H1 (cell line): ENCODE measurements around the gene SSTR3. TPM values are rescaled to one million over a fixed set of nuclear protein-coding genes. Genes with fewer than 3 reads are reported as not detected.

Source experiments
- CTCF ChIA-PET: fragments of 300-600 bp; sonication (Branson Sonifier 250); formaldehyde crosslinking; loops from one replicate; lab custom pipeline; 2021; ENCODE audit not compliant: partially characterized antibody; lab: Charles Lee
- POLR2A ChIA-PET: fragments of 300-600 bp; sonication (Branson Sonifier 250); formaldehyde crosslinking; loops from one replicate; lab custom pipeline; 2021; ENCODE audit warnings: inconsistent platforms; ENCODE audit not compliant: partially characterized antibody; lab: Charles Lee
- DNase-seq, 2 experiments: peaks; one replicate each; pipeline versions ENCODE4 v3.0.0 to v3.0.0-alpha.2; 2010 to 2022; ENCODE audit warnings: low spot score in 2 of 2, low read depth in 1 of 2, mixed read lengths in 1 of 2
- FAIRE-seq: peaks from 2 replicates; lab custom pipeline; 2011; peaks lifted over from hg19 to GRCh38; lab: Jason Lieb, UNC
- H2AFZ ChIP-seq: 2 replicates; pipeline ENCODE4 v1.8.1; 2012; ENCODE audit warnings: low read length, inconsistent platforms
- H2AK5ac ChIP-seq: 2 replicates; pipeline ENCODE4 v1.6.1; 2013; ENCODE audit warnings: low read depth, low read length
- H2BK120ac ChIP-seq: replicated peaks from 2 replicates; pipeline ENCODE3; 2013; ENCODE audit warnings: low read depth, low read length, inconsistent platforms
- H2BK12ac ChIP-seq: 2 replicates; pipeline ENCODE4 v1.6.1; 2013; ENCODE audit warnings: low read depth, low read length
- H2BK15ac ChIP-seq: 2 replicates; pipeline ENCODE4 v1.6.1; 2013; ENCODE audit warnings: low read length
- H2BK20ac ChIP-seq: 2 replicates; pipeline ENCODE4 v1.6.1; 2013; ENCODE audit warnings: low read length
- H2BK5ac ChIP-seq: 2 replicates; pipeline ENCODE4 v1.6.1; 2013; ENCODE audit warnings: low read depth, low read length
- H3K14ac ChIP-seq: 2 replicates; pipeline ENCODE4 v1.6.1; 2013; ENCODE audit warnings: inconsistent platforms; ENCODE audit not compliant: insufficient read length
- H3K18ac ChIP-seq: 2 replicates; pipeline ENCODE4 v1.6.1; 2013; ENCODE audit warnings: low read length; ENCODE audit errors: extremely low read depth
- H3K23ac ChIP-seq: 2 replicates; pipeline ENCODE4 v1.6.1; 2013; ENCODE audit warnings: inconsistent platforms; ENCODE audit not compliant: insufficient read length
- H3K23me2 ChIP-seq: 2 replicates; pipeline ENCODE4 v1.6.1; 2013; ENCODE audit warnings: low read depth, low read length
- H3K27ac ChIP-seq: 2 replicates; pipeline ENCODE4 v1.6.1; 2011; ENCODE audit warnings: low read depth, low read length, inconsistent platforms
- H3K27me3 ChIP-seq, 4 experiments: replicated peaks in 1 of 4; 1 replicate in 1 of 4; 2 replicates in 3 of 4; pipeline versions ENCODE4 v1.6.1 to v1.8.1; 2011 to 2013; ENCODE audit warnings: low read length in 3 of 4, mild to moderate bottlenecking in 3 of 4, inconsistent platforms in 2 of 4, mixed read lengths in 2 of 4, moderate library complexity in 1 of 4; ENCODE audit not compliant: control insufficient read depth in 3 of 4, insufficient read depth in 3 of 4; ENCODE audit errors: extremely low read depth in 1 of 4
- H3K36me3 ChIP-seq, 4 experiments: 2 replicates each; pipeline versions ENCODE4 v1.6.1 to v1.8.1; 2011 to 2013; ENCODE audit warnings: mild to moderate bottlenecking in 4 of 4, low read length in 3 of 4, moderate library complexity in 2 of 4, control low read depth in 1 of 4, inconsistent platforms in 1 of 4; ENCODE audit not compliant: insufficient read depth in 4 of 4, control insufficient read depth in 2 of 4
- H3K4ac ChIP-seq: replicated peaks from 2 replicates; pipeline ENCODE3; 2013; ENCODE audit warnings: low read length, low read depth, mixed read lengths, inconsistent platforms; ENCODE audit not compliant: insufficient read length
- H3K4me1 ChIP-seq, 4 experiments: replicated peaks in 1 of 4; 1 replicate in 1 of 4; 2 replicates in 3 of 4; pipeline versions ENCODE4 v1.6.1 to v1.8.1; 2011 to 2013; ENCODE audit warnings: low read length in 3 of 4, inconsistent platforms in 2 of 4, mixed read lengths in 1 of 4; ENCODE audit not compliant: insufficient read depth in 4 of 4, control insufficient read depth in 3 of 4
- H3K4me2 ChIP-seq, 2 experiments: 2 replicates each; pipeline versions ENCODE4 v1.6.1 to v1.8.1; 2011 to 2013; ENCODE audit warnings: low read depth in 2 of 2, low read length in 2 of 2, control low read depth in 1 of 2, inconsistent platforms in 1 of 2, mild to moderate bottlenecking in 1 of 2; ENCODE audit not compliant: insufficient read depth in 1 of 2
- H3K4me3 ChIP-seq, 4 experiments: fragments of 200-600, 300-600 bp in 1 of 4; sonication (generic), shearing (Covaris generic), sonication (Bioruptor Twin) in 1 of 4; 2 replicates each; pipeline versions ENCODE4 v1.5.1 to v1.8.1; 2011 to 2016; ENCODE audit warnings: low read length in 4 of 4, low read depth in 3 of 4, control low read depth in 2 of 4, inconsistent platforms in 2 of 4, mild to moderate bottlenecking in 2 of 4, mixed read lengths in 1 of 4, moderate library complexity in 1 of 4; ENCODE audit not compliant: insufficient read depth in 2 of 4; ENCODE audit errors: extremely low read depth in 1 of 4
- H3K56ac ChIP-seq: replicated peaks from 2 replicates; pipeline ENCODE3; 2013; ENCODE audit warnings: low read depth, mild to moderate bottlenecking, mixed read lengths, low read length, inconsistent platforms; ENCODE audit not compliant: insufficient read length
- H3K79me1 ChIP-seq: 2 replicates; pipeline ENCODE4 v1.6.1; 2013; ENCODE audit warnings: low read depth, low read length, control low read depth
- H3K79me2 ChIP-seq, 2 experiments: 2 replicates each; pipeline versions ENCODE4 v1.6.1 to v1.8.1; 2012 to 2013; ENCODE audit warnings: low read length in 2 of 2, mild to moderate bottlenecking in 2 of 2, inconsistent platforms in 1 of 2; ENCODE audit not compliant: insufficient read depth in 2 of 2, control insufficient read depth in 1 of 2
- H3K9ac ChIP-seq, 4 experiments: replicated peaks in 1 of 4; 1 replicate in 1 of 4; 2 replicates in 3 of 4; pipeline versions ENCODE4 v1.6.1 to v1.8.1; 2011 to 2013; ENCODE audit warnings: low read depth in 3 of 4, low read length in 3 of 4, control low read depth in 2 of 4, mild to moderate bottlenecking in 2 of 4, moderate library complexity in 2 of 4, inconsistent platforms in 1 of 4; ENCODE audit errors: extremely low read depth in 1 of 4
- H3K9me3 ChIP-seq, 2 experiments: 2 replicates each; pipeline versions ENCODE4 v1.6.1 to v1.8.1; 2012 to 2013; ENCODE audit warnings: mild to moderate bottlenecking in 2 of 2, moderate library complexity in 2 of 2, control low read depth in 1 of 2, inconsistent platforms in 1 of 2, low read depth in 1 of 2, low read length in 1 of 2, mixed read lengths in 1 of 2; ENCODE audit not compliant: insufficient read depth in 2 of 2
- H4K20me1 ChIP-seq, 2 experiments: replicated peaks in 1 of 2; 2 replicates each; pipeline versions ENCODE3 to v1.8.1; 2011 to 2013; ENCODE audit warnings: inconsistent platforms in 2 of 2, low read length in 2 of 2, mild to moderate bottlenecking in 1 of 2; ENCODE audit not compliant: insufficient read depth in 2 of 2, control insufficient read depth in 1 of 2
- H4K5ac ChIP-seq: 2 replicates; pipeline ENCODE4 v1.6.1; 2013; ENCODE audit warnings: low read length, low read depth, mixed read lengths, inconsistent platforms; ENCODE audit not compliant: insufficient read length
- H4K8ac ChIP-seq: 2 replicates; pipeline ENCODE4 v1.8.0; 2013; ENCODE audit warnings: mild to moderate bottlenecking, moderate library complexity, low read length, inconsistent platforms; ENCODE audit not compliant: insufficient read depth; ENCODE audit errors: extremely low read depth
- H4K91ac ChIP-seq: replicated peaks from 2 replicates; pipeline ENCODE3; 2013; ENCODE audit warnings: low read length, mixed read lengths, inconsistent platforms; ENCODE audit not compliant: insufficient read length
- CREB1 ChIP-seq: IDR thresholded peaks from 2 replicates; pipeline ENCODE4 v1.6.1; 2012; ENCODE audit warnings: inconsistent platforms
- EP300 ChIP-seq, 2 experiments: IDR thresholded peaks; 1 replicate in 1 of 2; 2 replicates in 1 of 2; pipeline ENCODE4 v1.6.1; 2011 to 2012; ENCODE audit warnings: low read depth in 2 of 2, low read length in 2 of 2, mild to moderate bottlenecking in 2 of 2, borderline replicate concordance in 1 of 2, inconsistent platforms in 1 of 2, moderate library complexity in 1 of 2
- PHF8 ChIP-seq: fragments of 200-600 bp; sonication (generic); conservative IDR thresholded peaks from 2 replicates; pipeline ENCODE4 v1.7.1; 2012; ENCODE audit warnings: low read depth, mild to moderate bottlenecking, inconsistent platforms, low read length, moderate library complexity
- POLR2A ChIP-seq, 2 experiments: IDR thresholded peaks; 1 replicate in 1 of 2; 2 replicates in 1 of 2; pipeline ENCODE4 v1.6.1; 2011; ENCODE audit warnings: low read depth in 2 of 2, low read length in 2 of 2, mild to moderate bottlenecking in 2 of 2; ENCODE audit errors: control extremely low read depth in 1 of 2
- SRF ChIP-seq: IDR thresholded peaks from 2 replicates; pipeline ENCODE4 v1.6.1; 2011; ENCODE audit warnings: mild to moderate bottlenecking, low read depth, low read length, moderate library complexity
- TAF1 ChIP-seq: IDR thresholded peaks from 2 replicates; pipeline ENCODE4 v1.6.1; 2011; ENCODE audit warnings: mild to moderate bottlenecking, low read depth, low read length
- WGBS, 2 experiments: shearing (Covaris generic) in 1 of 2; methylation state at CpG; one replicate each; pipeline versions ENCODE4 v1.1.6 to v1.1.7; 2013 to 2015; ENCODE audit warnings: low lambda C conversion rate in 2 of 2, mixed read lengths in 2 of 2, inconsistent platforms in 1 of 2, low coverage in 1 of 2, missing lambda C conversion rate in 1 of 2; ENCODE audit not compliant: insufficient replicate concordance in 2 of 2, insufficient coverage in 1 of 2, insufficient read length in 1 of 2; ENCODE audit errors: extremely low coverage in 1 of 2, missing lambda C conversion rate in 1 of 2; 5-methylcytosine and 5-hydroxymethylcytosine counted together
- polyA plus RNA-seq, 7 experiments: library from polyadenylated mRNA; depleted of rRNA in 3 of 7; stranded (reverse) in 5 of 7; unstranded in 2 of 7; fragments of >200 nt in 5 of 7; fragments of 200-250 nt in 2 of 7; gene quantifications; 1 replicate in 5 of 7; 2 replicates in 1 of 7; 4 replicates in 1 of 7; pipeline versions ENCODE4 v1.2.1 to v1.2.3, GENCODE V29; 2011 to 2013; ENCODE audit warnings: missing spikeins in 2 of 7, mixed read lengths in 2 of 7
- total RNA-seq: library from RNA; stranded (reverse); fragmentation: NEBNext Ultra II Directional; extraction: Animal tissue kit (Norgen Biotek cat#: 25700); gene quantifications from 2 replicates; pipeline ENCODE4 v1.2.1, GENCODE V29; 2021

The SSTR3 gene
- total and polyA plus RNA-seq, 2 of the 8 experiments (the other 6 are each of a cell fraction or from before 2014, with no cell fraction given) = 0.22 to 0.77 TPM

DNA sequence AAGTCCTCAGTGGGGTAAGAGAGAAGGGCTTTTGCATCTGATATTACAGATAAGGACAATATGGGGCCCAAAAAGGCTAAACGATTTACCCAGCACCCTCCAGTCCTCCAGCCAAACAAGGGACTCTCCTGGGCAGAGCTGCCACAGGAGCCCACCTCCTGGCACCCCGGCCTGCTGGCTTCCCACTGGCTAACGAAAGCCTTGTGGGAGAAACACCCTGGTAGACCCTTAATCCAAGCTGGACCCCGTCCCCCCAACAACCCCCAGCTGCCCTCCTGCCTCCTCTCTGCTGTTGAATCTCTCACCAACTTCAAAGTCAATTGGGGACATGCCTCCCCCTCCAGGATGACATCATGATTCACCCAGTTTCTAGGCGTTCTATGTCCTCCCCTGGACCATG, 35.1 kb downstream of the SSTR3 start:
- H3K4me3 ChIP-seq = no peak overlapping the region
- DNase-seq = no peak
- no peak overlapping the region for H3K14ac ChIP-seq
- no peak overlapping the region for H2BK5ac ChIP-seq
- H3K4me2 ChIP-seq = no peak overlapping the region
- H3K79me1 ChIP-seq = no peaks in the 10 kb centered on the region
- no peak overlapping the region for H2AFZ ChIP-seq
- no peak overlapping the region for H2BK12ac ChIP-seq
- ChIA-PET POLR2A (interaction anchor here (1.7 kb wide), 1 partner anchor 10 kb away, joined by 4 read pairs; the partner anchor contains the start of gene C1QTNF6), CTCF (interaction anchor here (0.7 to 4.5 kb wide), 6 partner anchors 11 to 107 kb away, joined by 3 to 25 read pairs (median 4); no protein-coding TSS in a partner anchor)
- no peaks in the 10 kb centered on the region for H3K23me2 ChIP-seq
- H3K9ac ChIP-seq = no peak overlapping the region
- FAIRE-seq = no peak
- no peak overlapping the region for H2BK15ac ChIP-seq
- no peaks in the 10 kb centered on the region for H3K79me2 ChIP-seq
- no peaks in the 10 kb centered on the region for H3K36me3 ChIP-seq
- H4K5ac ChIP-seq = no peak overlapping the region
- H3K4me1 ChIP-seq = peaks cover 0 to 2% (median under 1%) of the 10 kb centered on the region in 4 experiments; a peak in 2 of 7 replicates
- no peak overlapping the region for H2AK5ac ChIP-seq
- H2BK20ac ChIP-seq = no peak overlapping the region
- no peaks in the 10 kb centered on the region; a peak in 2 of 7 replicates for H3K27me3 ChIP-seq
- 56% methylated on average over 4 of the region's 5 CpGs; no CpG with 5 or more reads in 1 of the 2 experiments for WGBS, 2 experiments
- no peak overlapping the region for H3K4ac ChIP-seq
- H3K9me3 ChIP-seq = no peaks in the 10 kb centered on the region
- no peak overlapping the region for H4K8ac ChIP-seq
- H3K56ac ChIP-seq = no peak overlapping the region
- H4K20me1 ChIP-seq = no peaks in the 10 kb centered on the region
- no peak overlapping the region for H3K18ac ChIP-seq
- H3K27ac ChIP-seq = no peak overlapping the region
- no peak overlapping the region for H4K91ac ChIP-seq
- no peak overlapping the region for H2BK120ac ChIP-seq
- no peak overlapping the region for H3K23ac ChIP-seq
- TF ChIP-seq PHF8 (no peak), TAF1 (no peak), POLR2A (IDR thresholded peaks at IDR 0.05; ENCODE audit: control extremely low read depth in 1 of 2, low read depth in 2 of 2, low read length in 2 of 2) (no peak), EP300 (IDR thresholded peaks at IDR 0.05; ENCODE audit: borderline replicate concordance in 1 of 2, low read depth in 2 of 2, low read length in 2 of 2) (no peak), CREB1 (no peak), SRF (no peak)
